ENCODE measurements around the gene PPP2R5D. TPM values are rescaled to one million over a fixed set of nuclear protein-coding genes. Genes with fewer than 3 reads are reported as not detected.

Gene PPP2R5D
- total and polyA plus RNA-seq, 9 of the 15 experiments (the other 6 are each of a cell fraction or from before 2014, with no cell fraction given): 1.3 to 96.1 (median 38.4) TPM

DNA sequence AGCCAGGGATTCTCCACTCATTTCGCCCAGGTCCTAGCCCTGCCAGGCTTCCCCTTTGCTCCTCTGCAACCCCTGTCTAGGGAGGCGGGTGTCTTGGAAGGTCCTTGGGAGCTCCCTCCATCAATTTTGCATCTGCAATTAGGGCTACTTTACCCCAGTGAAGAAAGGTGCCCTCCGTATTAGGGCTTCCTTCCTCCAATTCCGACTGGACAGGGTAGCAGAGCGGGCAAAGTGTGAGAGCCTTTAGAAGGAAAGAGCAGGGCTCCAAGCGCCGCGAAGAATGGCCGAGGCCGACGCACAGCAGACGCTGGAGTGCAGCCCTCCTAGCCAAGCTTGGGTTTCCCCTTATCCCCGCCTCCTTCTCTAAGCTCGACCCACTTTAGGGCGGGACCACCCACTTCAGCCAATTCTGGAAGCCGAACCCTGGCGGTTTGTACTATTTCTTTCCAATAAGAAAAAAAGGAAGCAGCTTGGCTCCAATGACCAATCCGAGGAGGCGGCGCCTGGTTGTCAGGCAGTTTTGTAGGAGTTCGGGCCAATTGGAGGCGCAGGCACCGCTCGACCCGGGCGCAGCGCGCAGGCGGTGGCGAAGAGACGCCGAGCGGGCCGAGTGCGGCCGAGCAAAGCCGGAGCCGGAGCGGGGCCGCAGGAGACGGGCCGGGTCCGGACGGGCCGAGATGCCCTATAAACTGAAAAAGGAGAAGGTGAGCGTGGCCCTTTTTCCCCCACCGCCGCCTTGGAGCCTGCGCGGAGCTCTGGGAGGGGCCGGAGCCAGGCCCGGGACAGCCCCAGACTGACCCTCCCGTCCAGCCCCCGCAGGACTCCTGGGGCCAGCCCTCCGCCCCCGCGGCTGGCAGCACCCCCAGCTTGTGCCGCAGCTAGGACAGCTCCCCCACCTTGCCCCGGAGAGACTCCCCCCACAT is at the start of gene PPP2R5D (continued):
- no peak for TF ChIP-seq SAP30 (IDR thresholded peaks at IDR 0.05; ENCODE audit: borderline replicate concordance, insufficient read depth, low read depth, low read length, poor library complexity, severe bottlenecking)
- TF ChIP-seq NUFIP1 (IDR thresholded peaks at IDR 0.05; ENCODE audit: partially characterized antibody): no peak
- TF ChIP-seq, protein P1, sequence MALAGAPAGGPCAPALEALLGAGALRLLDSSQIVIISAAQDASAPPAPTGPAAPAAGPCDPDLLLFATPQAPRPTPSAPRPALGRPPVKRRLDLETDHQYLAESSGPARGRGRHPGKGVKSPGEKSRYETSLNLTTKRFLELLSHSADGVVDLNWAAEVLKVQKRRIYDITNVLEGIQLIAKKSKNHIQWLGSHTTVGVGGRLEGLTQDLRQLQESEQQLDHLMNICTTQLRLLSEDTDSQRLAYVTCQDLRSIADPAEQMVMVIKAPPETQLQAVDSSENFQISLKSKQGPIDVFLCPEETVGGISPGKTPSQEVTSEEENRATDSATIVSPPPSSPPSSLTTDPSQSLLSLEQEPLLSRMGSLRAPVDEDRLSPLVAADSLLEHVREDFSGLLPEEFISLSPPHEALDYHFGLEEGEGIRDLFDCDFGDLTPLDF (CRISPR knock-in tag; IDR thresholded peaks at IDR 0.05): peak; percentile 53; the same call in 1 of the 2 replicates
- TF ChIP-seq, protein P2, sequence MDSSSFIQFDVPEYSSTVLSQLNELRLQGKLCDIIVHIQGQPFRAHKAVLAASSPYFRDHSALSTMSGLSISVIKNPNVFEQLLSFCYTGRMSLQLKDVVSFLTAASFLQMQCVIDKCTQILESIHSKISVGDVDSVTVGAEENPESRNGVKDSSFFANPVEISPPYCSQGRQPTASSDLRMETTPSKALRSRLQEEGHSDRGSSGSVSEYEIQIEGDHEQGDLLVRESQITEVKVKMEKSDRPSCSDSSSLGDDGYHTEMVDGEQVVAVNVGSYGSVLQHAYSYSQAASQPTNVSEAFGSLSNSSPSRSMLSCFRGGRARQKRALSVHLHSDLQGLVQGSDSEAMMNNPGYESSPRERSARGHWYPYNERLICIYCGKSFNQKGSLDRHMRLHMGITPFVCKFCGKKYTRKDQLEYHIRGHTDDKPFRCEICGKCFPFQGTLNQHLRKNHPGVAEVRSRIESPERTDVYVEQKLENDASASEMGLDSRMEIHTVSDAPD (CRISPR knock-in tag; IDR thresholded peaks at IDR 0.05): no peak
- TF ChIP-seq CHCHD3 (CRISPR knock-in tag; IDR thresholded peaks at IDR 0.05): no peak
- no peak for TF ChIP-seq TEAD2 (tag; IDR thresholded peaks at IDR 0.05)
- no peak for TF ChIP-seq NCOA6 (IDR thresholded peaks at IDR 0.05)
- TF ChIP-seq MTA1 (IDR thresholded peaks at IDR 0.05; ENCODE audit: borderline replicate concordance): no peak
- TF ChIP-seq MAZ (CRISPR knock-in tag; conservative IDR thresholded peaks at IDR 0.05 in 1 of 2, IDR thresholded peaks at IDR 0.05 in 1 of 2): peak; percentile 35 to 58
- TF ChIP-seq TFAM (CRISPR knock-in tag; conservative IDR thresholded peaks at IDR 0.05): no peak
- TF ChIP-seq, protein P3, sequence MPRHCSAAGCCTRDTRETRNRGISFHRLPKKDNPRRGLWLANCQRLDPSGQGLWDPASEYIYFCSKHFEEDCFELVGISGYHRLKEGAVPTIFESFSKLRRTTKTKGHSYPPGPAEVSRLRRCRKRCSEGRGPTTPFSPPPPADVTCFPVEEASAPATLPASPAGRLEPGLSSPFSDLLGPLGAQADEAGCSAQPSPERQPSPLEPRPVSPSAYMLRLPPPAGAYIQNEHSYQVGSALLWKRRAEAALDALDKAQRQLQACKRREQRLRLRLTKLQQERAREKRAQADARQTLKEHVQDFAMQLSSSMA (CRISPR knock-in tag; IDR thresholded peaks at IDR 0.05): no peak
- no peak for TF ChIP-seq TARDBP (IDR thresholded peaks at IDR 0.05)
- TF ChIP-seq CBFA2T3 (IDR thresholded peaks at IDR 0.05): no peak
- no peak for TF ChIP-seq PYGO2 (tag; IDR thresholded peaks at IDR 0.05)
- TF ChIP-seq, protein P4, sequence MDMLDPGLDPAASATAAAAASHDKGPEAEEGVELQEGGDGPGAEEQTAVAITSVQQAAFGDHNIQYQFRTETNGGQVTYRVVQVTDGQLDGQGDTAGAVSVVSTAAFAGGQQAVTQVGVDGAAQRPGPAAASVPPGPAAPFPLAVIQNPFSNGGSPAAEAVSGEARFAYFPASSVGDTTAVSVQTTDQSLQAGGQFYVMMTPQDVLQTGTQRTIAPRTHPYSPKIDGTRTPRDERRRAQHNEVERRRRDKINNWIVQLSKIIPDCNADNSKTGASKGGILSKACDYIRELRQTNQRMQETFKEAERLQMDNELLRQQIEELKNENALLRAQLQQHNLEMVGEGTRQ (CRISPR knock-in tag; IDR thresholded peaks at IDR 0.05): no peak
- no peak for TF ChIP-seq ZNF143 (CRISPR knock-in tag; IDR thresholded peaks at IDR 0.05)
- TF ChIP-seq POLR3G (IDR thresholded peaks at IDR 0.05; ENCODE audit: extremely low read depth, insufficient read length, insufficient replicate concordance): no peak
- no peak for TF ChIP-seq ZNF217 (CRISPR knock-in tag; IDR thresholded peaks at IDR 0.05)
- TF ChIP-seq, protein P5, sequence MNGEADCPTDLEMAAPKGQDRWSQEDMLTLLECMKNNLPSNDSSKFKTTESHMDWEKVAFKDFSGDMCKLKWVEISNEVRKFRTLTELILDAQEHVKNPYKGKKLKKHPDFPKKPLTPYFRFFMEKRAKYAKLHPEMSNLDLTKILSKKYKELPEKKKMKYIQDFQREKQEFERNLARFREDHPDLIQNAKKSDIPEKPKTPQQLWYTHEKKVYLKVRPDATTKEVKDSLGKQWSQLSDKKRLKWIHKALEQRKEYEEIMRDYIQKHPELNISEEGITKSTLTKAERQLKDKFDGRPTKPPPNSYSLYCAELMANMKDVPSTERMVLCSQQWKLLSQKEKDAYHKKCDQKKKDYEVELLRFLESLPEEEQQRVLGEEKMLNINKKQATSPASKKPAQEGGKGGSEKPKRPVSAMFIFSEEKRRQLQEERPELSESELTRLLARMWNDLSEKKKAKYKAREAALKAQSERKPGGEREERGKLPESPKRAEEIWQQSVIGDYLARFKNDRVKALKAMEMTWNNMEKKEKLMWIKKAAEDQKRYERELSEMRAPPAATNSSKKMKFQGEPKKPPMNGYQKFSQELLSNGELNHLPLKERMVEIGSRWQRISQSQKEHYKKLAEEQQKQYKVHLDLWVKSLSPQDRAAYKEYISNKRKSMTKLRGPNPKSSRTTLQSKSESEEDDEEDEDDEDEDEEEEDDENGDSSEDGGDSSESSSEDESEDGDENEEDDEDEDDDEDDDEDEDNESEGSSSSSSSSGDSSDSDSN (IDR thresholded peaks at IDR 0.05; ENCODE audit: borderline replicate concordance in 1 of 2, low read depth in 2 of 2, low read length in 2 of 2): peak in 1 of 2 experiments; percentile 73; a peak in 1 of 4 replicates
- peak; percentile 81 for TF ChIP-seq RBBP5 (IDR thresholded peaks at IDR 0.05; ENCODE audit: borderline replicate concordance, insufficient read depth, low read length, poor library complexity, severe bottlenecking)

Measured in K562 (cell line).